GM21526 (cell line): Measurements from ENCODE around the gene RBM10.

ENCODE experiments used
- ATAC-seq: cut with Tn5 transposase; IDR thresholded peaks from one replicate; pipeline ENCODE4 v1.9.1; 2021; ENCODE audit warnings: moderate library complexity; ENCODE audit not compliant: unreplicated experiment, low FRiP score

The RBM10 gene

GRCh38 chrX:47174846-47175587 is 30.0 kb downstream of the RBM10 start:
- no peak for ATAC-seq

GRCh38 chrX:47175588-47175980 is 30.6 kb downstream of the RBM10 start:
- ATAC-seq, result no peak

GRCh38 chrX:47176101-47176740 is 31.2 kb downstream of the RBM10 start:
- ATAC-seq, result no peak

GRCh38 chrX:47177079-47177478 is 32.1 kb downstream of the RBM10 start:
- no peak for ATAC-seq

- ATAC-seq, result no peak
Measured at GRCh38 chrX:47178337-47178736, 33.3 kb downstream of the RBM10 start.

GRCh38 chrX:47179221-47179927 is 34.4 kb downstream of the RBM10 start:
- ATAC-seq, result no peak

GRCh38 chrX:47179928-47180255 is 34.9 kb downstream of the RBM10 start:
- ATAC-seq, result no peak

- no peak for ATAC-seq
Measured at GRCh38 chrX:47180346-47180745, 35.3 kb downstream of the RBM10 start.

- ATAC-seq, result no peak
Measured at GRCh38 chrX:47181301-47181700, 36.3 kb downstream of the RBM10 start.

- no peak for ATAC-seq
Measured at GRCh38 chrX:47182106-47182700, 37.2 kb downstream of the RBM10 start.

- no peak for ATAC-seq
Measured at GRCh38 chrX:47184486-47184885, 39.5 kb downstream of the RBM10 start.

GRCh38 chrX:47185241-47185640 is 40.2 kb downstream of the RBM10 start:
- no peak for ATAC-seq

- ATAC-seq, result no peak
Measured at GRCh38 chrX:47186096-47186740, 41.2 kb downstream of the RBM10 start.

GRCh38 chrX:47187106-47187677 is 42.2 kb downstream of the RBM10 start:
- no peak for ATAC-seq

GRCh38 chrX:47189906-47190305 is 44.9 kb downstream of the RBM10 start:
- ATAC-seq, result no peak

- ATAC-seq, result peak; percentile 38
Measured at GRCh38 chrX:47190445-47191269, 45.6 kb downstream of the RBM10 start.

- no peak for ATAC-seq
Measured at GRCh38 chrX:47191331-47191730, 46.3 kb downstream of the RBM10 start.

- no peak for ATAC-seq
Measured at GRCh38 chrX:47191806-47192401, 46.9 kb downstream of the RBM10 start.

- peak; percentile 76 for ATAC-seq
Measured at GRCh38 chrX:47193475-47194193, 48.6 kb downstream of the RBM10 start, which contains the start of gene UBA1. TSS of gene UBA1 (plus strand) at chrX:47193829. CDS start at chrX:47198803, 4,974 bp downstream.
